MG63 (cell line): Measurements from ENCODE around the gene CAMKMT. TPM values are rescaled to one million over a fixed set of nuclear protein-coding genes. Genes with fewer than 3 reads are reported as not detected.
"Not testable (repeated sequence)": the region's sequence is repeated elsewhere in the genome, so short reads cannot be mapped to it uniquely, and the experiment has no call there.

Source experiments
- DNase-seq: peaks from one replicate; pipeline ENCODE4 v3.0.0-alpha.2; 2020
- H3K27me3 ChIP-seq: fragments of 250-450 bp; sonication (Bioruptor Pico); 2 replicates; pipeline ENCODE4 v1.5.1; 2020; ENCODE audit warnings: mild to moderate bottlenecking, moderate library complexity
- H3K36me3 ChIP-seq: fragments of 250-450 bp; sonication (Bioruptor Pico); 2 replicates; pipeline ENCODE4 v1.5.1; 2020; ENCODE audit warnings: mild to moderate bottlenecking, moderate library complexity
- H3K4me3 ChIP-seq: fragments of 250-450 bp; sonication (Bioruptor Pico); 2 replicates; pipeline ENCODE4 v1.5.1; 2020; ENCODE audit warnings: mild to moderate bottlenecking, moderate library complexity
- H3K9me3 ChIP-seq: fragments of 250-450 bp; sonication (Bioruptor Pico); 2 replicates; pipeline ENCODE4 v1.5.1; 2020; ENCODE audit warnings: mild to moderate bottlenecking, moderate library complexity
- total RNA-seq: library from RNA; depleted of rRNA; stranded (reverse); fragments of >200 nt; shearing (Covaris generic); gene quantifications from 2 replicates; pipeline ENCODE4 v1.2.3, GENCODE V29; 2014; ENCODE audit warnings: low replicate concordance

Gene CAMKMT
- total RNA-seq, 1 experiment from 2014 or later: 1.3 TPM

- Histone ChIP-seq H3K36me3 (peaks cover 11% of the 10 kb centered on the region), H3K4me3 (no peak overlapping the region), H3K27me3 (no peaks in the 10 kb centered on the region), H3K9me3 (no peaks in the 10 kb centered on the region)
- peak; percentile 80 for DNase-seq
Measured at GRCh38 chr2:44351088-44351487, 10.7 kb upstream of the CAMKMT start.

GRCh38 chr2:44351676-44352075, 10.1 kb upstream of the CAMKMT start:
- DNase-seq: no peak
- H3K27me3 ChIP-seq: no peaks in the 10 kb centered on the region
- H3K4me3 ChIP-seq: no peak overlapping the region
- H3K9me3 ChIP-seq: no peaks in the 10 kb centered on the region
- peaks cover 14% of the 10 kb centered on the region for H3K36me3 ChIP-seq

GRCh38 chr2:44352510-44352909, 9.2 kb upstream of the CAMKMT start:
- no peaks in the 10 kb centered on the region for H3K9me3 ChIP-seq
- DNase-seq: no peak
- peaks cover 23% of the 10 kb centered on the region for H3K36me3 ChIP-seq
- no peaks in the 10 kb centered on the region for H3K27me3 ChIP-seq
- H3K4me3 ChIP-seq: no peak overlapping the region

- Histone ChIP-seq H3K9me3 (no peaks in the 10 kb centered on the region), H3K27me3 (no peaks in the 10 kb centered on the region), H3K36me3 (peaks cover 29% of the 10 kb centered on the region), H3K4me3 (no peak overlapping the region)
- DNase-seq: no peak
Measured at GRCh38 chr2:44354761-44355160, 7.0 kb upstream of the CAMKMT start.

- Histone ChIP-seq H3K36me3 (peaks cover 29% of the 10 kb centered on the region), H3K4me3 (peak overlapping the region; percentile 23), H3K27me3 (no peaks in the 10 kb centered on the region), H3K9me3 (no peaks in the 10 kb centered on the region)
- DNase-seq: peak; percentile 77
Measured at GRCh38 chr2:44358503-44358902, 3.2 kb upstream of the CAMKMT start.

- no peak for DNase-seq
- Histone ChIP-seq H3K36me3 (peaks cover 21% of the 10 kb centered on the region), H3K9me3 (no peaks in the 10 kb centered on the region), H3K27me3 (no peaks in the 10 kb centered on the region), H3K4me3 (peak overlapping the region; percentile 70)
Measured at GRCh38 chr2:44360749-44361329, 908 bp upstream of the CAMKMT start.

GRCh38 chr2:44362207-44363015, 664 bp downstream of the CAMKMT start:
- Histone ChIP-seq H3K4me3 (peak overlapping the region; percentile 70), H3K27me3 (no peaks in the 10 kb centered on the region), H3K9me3 (no peaks in the 10 kb centered on the region), H3K36me3 (peaks cover 7% of the 10 kb centered on the region)
- peak; percentile 54 for DNase-seq

- H3K36me3 ChIP-seq: no peaks in the 10 kb centered on the region; the same call in 1 of the 2 replicates
- H3K9me3 ChIP-seq: no peaks in the 10 kb centered on the region
- H3K27me3 ChIP-seq: no peaks in the 10 kb centered on the region
- no peak for DNase-seq
- H3K4me3 ChIP-seq: no peak overlapping the region
Measured at GRCh38 chr2:44364604-44365003, 2.9 kb downstream of the CAMKMT start.

GRCh38 chr2:44367591-44367990, 5.8 kb downstream of the CAMKMT start:
- DNase-seq: no peak
- no peaks in the 10 kb centered on the region for H3K9me3 ChIP-seq
- H3K4me3 ChIP-seq: no peak overlapping the region
- H3K27me3 ChIP-seq: no peaks in the 10 kb centered on the region
- no peaks in the 10 kb centered on the region for H3K36me3 ChIP-seq

GRCh38 chr2:44369392-44369791, 7.6 kb downstream of the CAMKMT start:
- no peak for DNase-seq
- Histone ChIP-seq H3K9me3 (no peaks in the 10 kb centered on the region), H3K36me3 (no peaks in the 10 kb centered on the region), H3K4me3 (no peak overlapping the region), H3K27me3 (no peaks in the 10 kb centered on the region)

- Histone ChIP-seq H3K4me3 (no peak overlapping the region), H3K27me3 (no peaks in the 10 kb centered on the region), H3K9me3 (no peaks in the 10 kb centered on the region), H3K36me3 (no peaks in the 10 kb centered on the region)
- no peak for DNase-seq
Measured at GRCh38 chr2:44371445-44371844, 9.7 kb downstream of the CAMKMT start.

- no peak for DNase-seq
- Histone ChIP-seq H3K9me3 (no peaks in the 10 kb centered on the region), H3K27me3 (no peaks in the 10 kb centered on the region), H3K36me3 (no peaks in the 10 kb centered on the region), H3K4me3 (no peak overlapping the region)
Measured at GRCh38 chr2:44372246-44372645, 10.5 kb downstream of the CAMKMT start.

GRCh38 chr2:44377486-44377885, 15.7 kb downstream of the CAMKMT start:
- Histone ChIP-seq H3K36me3 (no peaks in the 10 kb centered on the region), H3K27me3 (no peaks in the 10 kb centered on the region), H3K9me3 (no peaks in the 10 kb centered on the region), H3K4me3 (no peak overlapping the region)
- no peak for DNase-seq

- H3K27me3 ChIP-seq, H3K36me3 ChIP-seq, DNase-seq, H3K4me3 ChIP-seq: not testable (repeated sequence)
- peaks cover 11% of the 10 kb centered on the region for H3K9me3 ChIP-seq
Measured at GRCh38 chr2:44385226-44385625, 23.5 kb downstream of the CAMKMT start.

- Histone ChIP-seq H3K27me3 (no peaks in the 10 kb centered on the region), H3K36me3 (peaks cover 6% of the 10 kb centered on the region; the same call in 1 of the 2 replicates), H3K9me3 (peaks cover 11% of the 10 kb centered on the region), H3K4me3 (no peak overlapping the region)
- no peak for DNase-seq
Measured at GRCh38 chr2:44388877-44389276, 27.1 kb downstream of the CAMKMT start.

- peaks cover 6% of the 10 kb centered on the region; the same call in 1 of the 2 replicates for H3K36me3 ChIP-seq
- DNase-seq: no peak
- H3K9me3 ChIP-seq: peaks cover 9% of the 10 kb centered on the region
- H3K27me3 ChIP-seq: no peaks in the 10 kb centered on the region
- no peak overlapping the region for H3K4me3 ChIP-seq
Measured at GRCh38 chr2:44389895-44390294, 28.1 kb downstream of the CAMKMT start.

GRCh38 chr2:44392338-44392943, 30.7 kb downstream of the CAMKMT start:
- no peaks in the 10 kb centered on the region for H3K36me3 ChIP-seq
- no peak overlapping the region for H3K4me3 ChIP-seq
- no peak for DNase-seq
- peaks cover under 1% of the 10 kb centered on the region; the same call in 1 of the 2 replicates for H3K9me3 ChIP-seq
- no peaks in the 10 kb centered on the region for H3K27me3 ChIP-seq
